Measurements from ENCODE around the gene AUTS2.

DNA sequence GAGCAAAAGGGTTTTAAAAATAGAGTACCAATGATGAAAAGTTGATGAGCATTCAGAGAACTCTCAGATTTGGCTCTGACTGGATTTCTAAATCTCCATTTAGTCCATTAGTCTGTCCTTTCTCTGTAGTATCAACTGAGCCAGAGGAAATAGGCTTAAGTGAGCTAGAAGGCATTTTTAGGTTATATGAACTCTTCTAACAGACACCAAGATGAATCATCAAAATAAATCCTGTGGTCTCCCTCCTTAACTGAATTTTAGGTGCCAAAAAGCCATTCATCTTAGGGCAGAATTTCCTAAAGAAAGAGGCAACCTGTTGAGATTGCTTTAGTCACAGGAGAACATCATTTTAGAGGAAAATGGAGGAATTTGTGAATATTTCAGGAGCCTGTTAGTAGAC, 305.1 kb downstream of the AUTS2 start:
- TF ChIP-seq ARNT (IDR thresholded peaks at IDR 0.05) = no peak
- no peak for TF ChIP-seq TARDBP (IDR thresholded peaks at IDR 0.05)
- no peak for TF ChIP-seq FOXK2 (IDR thresholded peaks at IDR 0.05)
- no peak for TF ChIP-seq FOXM1 (IDR thresholded peaks at IDR 0.05; ENCODE audit: borderline replicate concordance)
- TF ChIP-seq CTBP1 (IDR thresholded peaks at IDR 0.05; ENCODE audit: borderline replicate concordance) = no peak
- no peak for TF ChIP-seq HDGF (IDR thresholded peaks at IDR 0.05; ENCODE audit: borderline replicate concordance)
- TF ChIP-seq L3MBTL2 (conservative IDR thresholded peaks at IDR 0.05) = no peak
- no peak for TF ChIP-seq BHLHE40 (IDR thresholded peaks at IDR 0.05; ENCODE audit: borderline replicate concordance)
- TF ChIP-seq SP1 (IDR thresholded peaks at IDR 0.05) = no peak
- no peak for TF ChIP-seq FOXA1 (IDR thresholded peaks at IDR 0.05)
